Gastroesophageal sphincter (tissue), 4 donors: ENCODE data around the gene PHEX. TPM values are rescaled to one million over a fixed set of nuclear protein-coding genes. Genes with fewer than 3 reads are reported as not detected.

ENCODE experiments used
- ATAC-seq: fragments of 150-250 bp; one replicate; pipeline ENCODE4 v1.9.1; 2016; ENCODE audit warnings: mild to moderate bottlenecking, moderate library complexity
- H3K27ac ChIP-seq, 4 donors: fragments of 200-600 bp; sonication (generic) in 3 of 4; 1 replicate in 3 of 4; 2 replicates in 1 of 4; pipeline ENCODE4 v1.5.1; 2016 to 2019
- H3K27me3 ChIP-seq: fragments of 200-600 bp; sonication (generic); one replicate; pipeline ENCODE4 v1.5.1; 2019
- H3K36me3 ChIP-seq, 2 donors: fragments of 200-600 bp; sonication (generic); one replicate each; pipeline ENCODE4 v1.5.1; 2019; ENCODE audit warnings: control low read depth in 1 of 2
- H3K4me1 ChIP-seq, 3 donors: fragments of 200-600 bp; sonication (generic); 1 replicate in 2 of 3; 2 replicates in 1 of 3; pipeline ENCODE4 v1.5.1; 2016 to 2019; ENCODE audit warnings: control low read depth in 2 of 3
- H3K4me3 ChIP-seq, 2 donors: fragments of 200-600 bp; sonication (generic); one replicate each; pipeline ENCODE4 v1.5.1; 2019; ENCODE audit warnings: mild to moderate bottlenecking in 1 of 2, moderate library complexity in 1 of 2
- H3K9me3 ChIP-seq, 3 donors: fragments of 200-600 bp; sonication (generic); one replicate each; pipeline ENCODE4 v1.5.1; 2017 to 2019; ENCODE audit warnings: control low read depth in 2 of 3
- EP300 ChIP-seq: sonication (generic); formaldehyde crosslinking; IDR thresholded peaks from one replicate; pipeline ENCODE4 v1.6.1; 2017; ENCODE audit warnings: antibody characterized with exemption, mild to moderate bottlenecking
- POLR2A ChIP-seq, 2 donors: fragments of 450-650 bp; IDR thresholded peaks; one replicate each; pipeline ENCODE4 v1.6.1; 2017; ENCODE audit warnings: antibody characterized with exemption in 2 of 2, mild to moderate bottlenecking in 2 of 2, moderate library complexity in 1 of 2
- POLR2AphosphoS5 ChIP-seq: sonication (generic); formaldehyde crosslinking; IDR thresholded peaks from one replicate; pipeline ENCODE4 v1.6.1; 2017; ENCODE audit warnings: antibody characterized with exemption
- WGBS, 2 donors: methylation state at CpG; one replicate each; pipeline ENCODE4 v1.1.5; 2018; ENCODE audit warnings: low coverage in 1 of 2; 5-methylcytosine and 5-hydroxymethylcytosine counted together
- total RNA-seq, 4 donors: library from RNA; depleted of rRNA; stranded (reverse); fragments of >200 nt; gene quantifications; one replicate each; pipeline ENCODE4 v1.1.0, GENCODE V29; 2016
- TF ChIP-seq, protein P1 (sequence below), 4 experiments: fragments of 200-600 bp in 2 of 4; fragments of 450-650 bp in 2 of 4; sonication (generic) in 1 of 4; IDR thresholded peaks; one replicate each; pipeline ENCODE4 v1.5.1; 2017 to 2019; ENCODE audit warnings: antibody characterized with exemption in 4 of 4, mild to moderate bottlenecking in 2 of 4, moderate library complexity in 2 of 4

The PHEX gene
- total RNA-seq, 4 donors from 2014 or later, result 0.40 to 1.1 (median 0.67) TPM

DNA sequence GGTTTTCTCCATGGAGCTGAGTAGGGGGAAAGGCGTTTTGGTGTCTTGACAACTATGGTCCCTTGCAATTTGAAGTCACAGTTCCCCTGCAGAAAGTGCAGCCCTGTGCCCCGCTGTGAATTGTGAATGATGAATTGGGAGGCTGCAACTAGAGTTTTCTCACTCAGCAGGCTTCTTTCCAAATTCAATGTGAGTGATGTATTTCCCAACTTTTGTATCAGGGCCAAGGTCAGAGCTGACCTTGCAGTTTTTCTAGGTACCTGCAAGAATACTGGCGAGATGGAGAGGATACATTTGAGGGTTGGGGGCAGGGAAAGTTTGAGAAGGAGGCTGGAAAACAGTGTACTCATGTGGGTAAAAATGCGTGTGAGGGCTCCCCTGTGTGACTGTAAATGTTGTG, 11.7 kb downstream of the PHEX start:
- Histone ChIP-seq H3K36me3 (no peaks in the 10 kb centered on the region), H3K27ac (no peak overlapping the region), H3K27me3 (no peaks in the 10 kb centered on the region), H3K9me3 (no peaks in the 10 kb centered on the region), H3K4me1 (no peaks in the 10 kb centered on the region), H3K4me3 (no peak overlapping the region)
- 45 to 90% methylated on average over 2 to 4 of the region's 4 CpGs for WGBS, 2 donors
- TF ChIP-seq POLR2A (IDR thresholded peaks at IDR 0.05), result no peak
- TF ChIP-seq EP300, result no peak
- no peak for TF ChIP-seq POLR2AphosphoS5
- TF ChIP-seq, protein P1, sequence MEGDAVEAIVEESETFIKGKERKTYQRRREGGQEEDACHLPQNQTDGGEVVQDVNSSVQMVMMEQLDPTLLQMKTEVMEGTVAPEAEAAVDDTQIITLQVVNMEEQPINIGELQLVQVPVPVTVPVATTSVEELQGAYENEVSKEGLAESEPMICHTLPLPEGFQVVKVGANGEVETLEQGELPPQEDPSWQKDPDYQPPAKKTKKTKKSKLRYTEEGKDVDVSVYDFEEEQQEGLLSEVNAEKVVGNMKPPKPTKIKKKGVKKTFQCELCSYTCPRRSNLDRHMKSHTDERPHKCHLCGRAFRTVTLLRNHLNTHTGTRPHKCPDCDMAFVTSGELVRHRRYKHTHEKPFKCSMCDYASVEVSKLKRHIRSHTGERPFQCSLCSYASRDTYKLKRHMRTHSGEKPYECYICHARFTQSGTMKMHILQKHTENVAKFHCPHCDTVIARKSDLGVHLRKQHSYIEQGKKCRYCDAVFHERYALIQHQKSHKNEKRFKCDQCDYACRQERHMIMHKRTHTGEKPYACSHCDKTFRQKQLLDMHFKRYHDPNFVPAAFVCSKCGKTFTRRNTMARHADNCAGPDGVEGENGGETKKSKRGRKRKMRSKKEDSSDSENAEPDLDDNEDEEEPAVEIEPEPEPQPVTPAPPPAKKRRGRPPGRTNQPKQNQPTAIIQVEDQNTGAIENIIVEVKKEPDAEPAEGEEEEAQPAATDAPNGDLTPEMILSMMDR (IDR thresholded peaks at IDR 0.05), result no peak
- ATAC-seq, result no peak

DNA sequence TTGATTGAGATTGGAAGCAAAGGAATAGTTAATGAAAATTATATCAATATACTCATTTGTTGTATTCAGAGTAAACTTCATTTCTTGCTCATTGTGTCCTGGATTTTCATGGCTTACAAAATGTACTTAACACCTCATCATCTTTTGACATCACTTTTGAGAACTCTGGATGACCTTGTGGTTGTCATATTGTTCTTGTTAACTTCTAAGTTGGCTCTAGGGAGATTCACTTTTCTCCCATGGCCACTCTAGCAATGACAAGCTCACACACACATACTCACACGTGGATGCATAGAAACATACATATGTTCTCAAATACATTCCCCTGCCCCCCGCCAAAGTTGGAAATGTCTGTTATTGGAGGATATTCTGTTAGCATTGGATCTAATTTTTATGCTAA, 15.3 kb downstream of the PHEX start:
- Histone ChIP-seq H3K9me3 (no peaks in the 10 kb centered on the region), H3K27me3 (no peaks in the 10 kb centered on the region), H3K36me3 (no peaks in the 10 kb centered on the region), H3K4me3 (no peak overlapping the region), H3K27ac (peak overlapping the region in 2 of 4 donors; percentile 14 to 54), H3K4me1 (no peaks in the 10 kb centered on the region)
- 20 to 57% methylated on average over 1 to 2 of the region's 2 CpGs for WGBS, 2 donors
- TF ChIP-seq, protein P1 (IDR thresholded peaks at IDR 0.05), result no peak
- TF ChIP-seq POLR2AphosphoS5, result no peak
- no peak for TF ChIP-seq EP300
- TF ChIP-seq POLR2A (IDR thresholded peaks at IDR 0.05), result no peak
- ATAC-seq, result no peak

DNA sequence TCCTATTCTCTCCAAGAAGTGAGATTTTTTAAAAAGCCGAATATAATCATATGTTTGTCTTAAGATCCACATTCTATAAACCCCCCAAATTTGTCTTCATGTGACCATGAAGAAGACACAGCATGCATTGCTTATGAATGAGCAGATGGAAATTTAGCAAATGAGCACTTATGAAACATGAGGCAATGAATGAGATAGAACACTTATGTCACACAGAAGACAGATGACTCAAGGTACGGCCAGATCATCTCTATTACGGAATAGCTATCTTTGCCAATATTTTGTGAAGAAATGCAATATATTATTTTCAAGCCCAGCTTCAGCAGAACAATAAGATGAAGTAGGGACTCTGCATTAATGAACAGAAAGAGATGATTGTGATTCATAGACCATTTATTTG, 21.4 kb downstream of the PHEX start:
- H3K36me3 ChIP-seq, result no peaks in the 10 kb centered on the region

DNA sequence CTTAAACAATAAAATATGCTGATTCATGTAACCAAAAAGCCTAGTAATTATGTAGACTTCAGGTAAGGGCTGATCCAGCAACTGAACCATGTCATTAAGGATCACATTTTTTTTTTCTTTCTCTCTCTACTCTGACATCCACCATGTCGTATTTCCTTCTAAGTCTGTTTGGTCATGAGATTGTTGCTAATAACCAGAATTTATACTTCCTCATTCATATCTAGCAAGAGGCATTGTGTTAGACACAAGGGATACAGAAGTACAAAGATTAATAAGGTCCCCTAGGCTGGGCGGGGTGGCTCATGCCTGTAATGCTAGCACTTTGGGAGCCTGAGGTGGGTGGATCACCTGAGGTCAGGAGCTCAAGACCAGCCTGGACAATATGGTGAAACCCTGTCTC, 24.1 kb downstream of the PHEX start:
- 94 to 100% methylated on average over 1 to 2 of the region's 2 CpGs for WGBS, 2 donors
- no peaks in the 10 kb centered on the region for H3K27me3 ChIP-seq
- H3K4me1 ChIP-seq, result no peaks in the 10 kb centered on the region
- ATAC-seq, result no peak
- no peaks in the 10 kb centered on the region for H3K36me3 ChIP-seq
- H3K4me3 ChIP-seq, result no peak overlapping the region
- TF ChIP-seq POLR2AphosphoS5, result no peak
- TF ChIP-seq, protein P1 (IDR thresholded peaks at IDR 0.05), result no peak
- no peak for TF ChIP-seq POLR2A (IDR thresholded peaks at IDR 0.05)
- TF ChIP-seq EP300, result no peak
- no peaks in the 10 kb centered on the region for H3K9me3 ChIP-seq
- no peak overlapping the region for H3K27ac ChIP-seq

More for the DNA sequence above, 21.4 kb downstream of the PHEX start:
- Histone ChIP-seq H3K9me3 (no peaks in the 10 kb centered on the region), H3K27ac (no peak overlapping the region), H3K4me3 (no peak overlapping the region), H3K4me1 (no peaks in the 10 kb centered on the region), H3K27me3 (no peaks in the 10 kb centered on the region)
- no peak for ATAC-seq
- TF ChIP-seq POLR2AphosphoS5 (no peak), POLR2A (IDR thresholded peaks at IDR 0.05) (no peak), EP300 (no peak)
- TF ChIP-seq, protein P1 (IDR thresholded peaks at IDR 0.05), result no peak
- 52 to 72% methylated on average over 3 of the region's 3 CpGs for WGBS, 2 donors

DNA sequence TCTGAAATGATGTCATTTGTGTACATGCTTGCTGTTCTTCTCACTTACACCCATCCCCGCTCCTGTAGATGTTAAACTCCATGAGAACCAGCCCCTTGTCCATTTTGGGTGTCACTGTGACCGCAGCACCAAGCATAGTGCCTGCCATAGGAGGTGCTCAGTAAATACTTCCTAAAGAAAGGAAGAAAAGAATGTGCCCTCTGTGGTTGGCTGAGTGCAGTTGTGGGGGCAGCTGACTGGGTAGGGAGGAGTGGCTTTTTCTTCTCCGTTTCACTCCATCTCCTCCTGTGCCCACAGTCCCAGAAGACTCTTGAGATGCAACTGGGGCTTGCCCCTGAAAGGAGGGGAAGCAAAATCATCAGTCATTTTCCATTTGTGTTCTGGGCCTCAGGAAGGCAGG, 25.5 kb downstream of the PHEX start:
- H3K4me3 ChIP-seq, result no peak overlapping the region
- no peak overlapping the region for H3K27ac ChIP-seq
- H3K9me3 ChIP-seq, result no peaks in the 10 kb centered on the region
- no peaks in the 10 kb centered on the region for H3K4me1 ChIP-seq
- H3K27me3 ChIP-seq, result no peaks in the 10 kb centered on the region
- no peaks in the 10 kb centered on the region for H3K36me3 ChIP-seq
- ATAC-seq, result no peak
- WGBS, 2 donors, result 29 to 100% methylated on average over 1 to 2 of the region's 3 CpGs
- TF ChIP-seq EP300, result no peak
- TF ChIP-seq POLR2AphosphoS5, result no peak
- no peak for TF ChIP-seq POLR2A (IDR thresholded peaks at IDR 0.05)
- TF ChIP-seq, protein P1 (IDR thresholded peaks at IDR 0.05), result no peak
